Stimulated activated naive B cell treated with anti-CD40 and anti-IgM and Interleukin-4, amounts not matched to agents 10 μg/mL and 1 μg/mL and 100 μg/mL, for 72 hours (primary cell): ENCODE measurements around the gene SYT17.
A peak's percentile ranks its signal among the peaks of the same experiment; 100 is the strongest.

Experiments
- ATAC-seq, 2 donors: fragments of 150-1000 bp; cut with Tn5 transposase; replicated peaks; 2 replicates each; pipeline ENCODE4 v1.10.0; 2021; ENCODE audit warnings: moderate library complexity in 1 of 2
- DNase-seq: peaks from one replicate; pipeline ENCODE4 v3.0.0; 2021
- H3K27ac Mint-ChIP-seq: one replicate; pipeline ENCODE4 v1.8.0; 2022; ENCODE audit warnings: mild to moderate bottlenecking, mixed read lengths
- H3K27me3 Mint-ChIP-seq, 2 donors: one replicate each; pipeline ENCODE4 v1.8.0; 2022; ENCODE audit warnings: mixed read lengths in 2 of 2
- H3K36me3 Mint-ChIP-seq, 2 donors: one replicate each; pipeline ENCODE4 v1.8.0; 2022; ENCODE audit warnings: mixed read lengths in 2 of 2, mild to moderate bottlenecking in 1 of 2
- H3K4me1 Mint-ChIP-seq, 2 donors: one replicate each; pipeline ENCODE4 v1.8.0; 2022; ENCODE audit warnings: mixed read lengths in 2 of 2, mild to moderate bottlenecking in 1 of 2
- H3K4me3 Mint-ChIP-seq, 2 donors: one replicate each; pipeline ENCODE4 v1.8.0; 2022; ENCODE audit warnings: mild to moderate bottlenecking in 2 of 2, mixed read lengths in 2 of 2, moderate library complexity in 1 of 2
- H3K9me3 Mint-ChIP-seq, 2 donors: one replicate each; pipeline ENCODE4 v1.8.0; 2022; ENCODE audit warnings: mixed read lengths in 2 of 2, mild to moderate bottlenecking in 1 of 2

The SYT17 gene

GRCh38 chr16:19132898-19133297 is 35.1 kb upstream of the SYT17 start:
- DNase-seq (no peak), ATAC-seq (no peak)
- Mint-ChIP-seq H3K27ac (peak overlapping the region; percentile 69), H3K9me3 (no peaks in the 10 kb centered on the region), H3K36me3 (no peaks in the 10 kb centered on the region), H3K27me3 (peaks cover 5 to 10% of the 10 kb centered on the region in 2 donors), H3K4me3 (peak overlapping the region in 1 of 2 donors; percentile 10), H3K4me1 (peaks cover 46 to 55% of the 10 kb centered on the region in 2 donors)

- Mint-ChIP-seq H3K4me1 (peaks cover 44 to 48% of the 10 kb centered on the region in 2 donors), H3K9me3 (no peaks in the 10 kb centered on the region), H3K27ac (no peak overlapping the region), H3K27me3 (peaks cover 5 to 10% of the 10 kb centered on the region in 2 donors), H3K36me3 (no peaks in the 10 kb centered on the region), H3K4me3 (no peak overlapping the region)
- ATAC-seq (no peak), DNase-seq (no peak)
Measured at GRCh38 chr16:19133600-19133999, 34.4 kb upstream of the SYT17 start.

- Mint-ChIP-seq H3K27me3 (peaks cover 10 to 11% of the 10 kb centered on the region in 2 donors), H3K4me3 (no peak overlapping the region), H3K27ac (no peak overlapping the region), H3K4me1 (peaks cover 29 to 31% of the 10 kb centered on the region in 2 donors), H3K36me3 (no peaks in the 10 kb centered on the region), H3K9me3 (no peaks in the 10 kb centered on the region)
- no peak for ATAC-seq
- no peak for DNase-seq
Measured at GRCh38 chr16:19135201-19135842, 32.7 kb upstream of the SYT17 start.

- peaks cover 22 to 25% of the 10 kb centered on the region in 2 donors for H3K4me1 Mint-ChIP-seq
- no peaks in the 10 kb centered on the region for H3K9me3 Mint-ChIP-seq
- no peaks in the 10 kb centered on the region for H3K36me3 Mint-ChIP-seq
- no peak for DNase-seq
- H3K4me3 Mint-ChIP-seq, result no peak overlapping the region
- H3K27me3 Mint-ChIP-seq, result peaks cover 17% of the 10 kb centered on the region in 2 donors
- ATAC-seq, result no peak
- no peak overlapping the region for H3K27ac Mint-ChIP-seq
Measured at GRCh38 chr16:19135896-19136438, 32.1 kb upstream of the SYT17 start.

GRCh38 chr16:19136549-19137196 is 31.4 kb upstream of the SYT17 start:
- no peak for ATAC-seq
- no peak overlapping the region for H3K27ac Mint-ChIP-seq
- H3K9me3 Mint-ChIP-seq, result no peaks in the 10 kb centered on the region
- no peaks in the 10 kb centered on the region for H3K36me3 Mint-ChIP-seq
- peaks cover 16 to 18% of the 10 kb centered on the region in 2 donors for H3K4me1 Mint-ChIP-seq
- DNase-seq, result no peak
- H3K27me3 Mint-ChIP-seq, result peaks cover 19 to 20% of the 10 kb centered on the region in 2 donors
- H3K4me3 Mint-ChIP-seq, result no peak overlapping the region

GRCh38 chr16:19137201-19138128 is 30.6 kb upstream of the SYT17 start:
- no peak for DNase-seq
- Mint-ChIP-seq H3K4me3 (no peak overlapping the region), H3K27me3 (peaks cover 19 to 20% of the 10 kb centered on the region in 2 donors), H3K9me3 (no peaks in the 10 kb centered on the region), H3K27ac (no peak overlapping the region), H3K36me3 (no peaks in the 10 kb centered on the region), H3K4me1 (peaks cover 10 to 11% of the 10 kb centered on the region in 2 donors)
- no peak for ATAC-seq

GRCh38 chr16:19138601-19139000 is 29.4 kb upstream of the SYT17 start:
- no peak for DNase-seq
- no peak overlapping the region for H3K4me3 Mint-ChIP-seq
- no peaks in the 10 kb centered on the region for H3K9me3 Mint-ChIP-seq
- peaks cover 0 to 4% of the 10 kb centered on the region in 2 donors for H3K4me1 Mint-ChIP-seq
- H3K27ac Mint-ChIP-seq, result no peak overlapping the region
- H3K36me3 Mint-ChIP-seq, result no peaks in the 10 kb centered on the region
- peaks cover 19 to 20% of the 10 kb centered on the region in 2 donors for H3K27me3 Mint-ChIP-seq
- no peak for ATAC-seq

GRCh38 chr16:19139436-19140091 is 28.5 kb upstream of the SYT17 start:
- Mint-ChIP-seq H3K27me3 (peaks cover 22 to 23% of the 10 kb centered on the region in 2 donors), H3K9me3 (no peaks in the 10 kb centered on the region), H3K4me1 (peaks cover 0 to 4% of the 10 kb centered on the region in 2 donors), H3K27ac (no peak overlapping the region), H3K4me3 (no peak overlapping the region), H3K36me3 (no peaks in the 10 kb centered on the region)
- no peak for DNase-seq
- ATAC-seq, result no peak

- H3K27ac Mint-ChIP-seq, result no peak overlapping the region
- no peak for ATAC-seq
Measured at GRCh38 chr16:19140396-19140795, 27.6 kb upstream of the SYT17 start.

GRCh38 chr16:19142939-19143598 is 25.0 kb upstream of the SYT17 start:
- no peak overlapping the region for H3K4me3 Mint-ChIP-seq
- no peaks in the 10 kb centered on the region for H3K4me1 Mint-ChIP-seq
- H3K27me3 Mint-ChIP-seq, result peaks cover 21 to 26% of the 10 kb centered on the region in 2 donors
- peaks cover 0 to 3% of the 10 kb centered on the region in 2 donors for H3K9me3 Mint-ChIP-seq
- no peaks in the 10 kb centered on the region for H3K36me3 Mint-ChIP-seq
- ATAC-seq (no peak), DNase-seq (no peak)
- H3K27ac Mint-ChIP-seq, result no peak overlapping the region

More at GRCh38 chr16:19140396-19140795, 27.6 kb upstream of the SYT17 start:
- Mint-ChIP-seq H3K4me1 (peaks cover 0 to 4% of the 10 kb centered on the region in 2 donors), H3K27me3 (peaks cover 28 to 30% of the 10 kb centered on the region in 2 donors), H3K36me3 (no peaks in the 10 kb centered on the region), H3K9me3 (no peaks in the 10 kb centered on the region), H3K4me3 (no peak overlapping the region)
- no peak for DNase-seq

- Mint-ChIP-seq H3K27ac (no peak overlapping the region), H3K4me1 (no peaks in the 10 kb centered on the region), H3K9me3 (peaks cover 0 to 7% of the 10 kb centered on the region in 2 donors), H3K36me3 (peaks cover 0 to under 1% of the 10 kb centered on the region in 2 donors), H3K27me3 (peaks cover 26% of the 10 kb centered on the region in 2 donors), H3K4me3 (no peak overlapping the region)
- DNase-seq (no peak), ATAC-seq (no peak)
Measured at GRCh38 chr16:19143599-19143956, 24.5 kb upstream of the SYT17 start.

GRCh38 chr16:19145010-19145409 is 23.0 kb upstream of the SYT17 start:
- ATAC-seq (no peak), DNase-seq (no peak)
- Mint-ChIP-seq H3K4me1 (peaks cover 0 to 6% of the 10 kb centered on the region in 2 donors), H3K9me3 (peaks cover 4 to 9% of the 10 kb centered on the region in 2 donors), H3K36me3 (peaks cover 0 to 3% of the 10 kb centered on the region in 2 donors), H3K4me3 (no peak overlapping the region), H3K27me3 (peaks cover 32 to 34% of the 10 kb centered on the region in 2 donors), H3K27ac (no peak overlapping the region)

GRCh38 chr16:19147126-19147525 is 20.9 kb upstream of the SYT17 start:
- no peak for DNase-seq
- Mint-ChIP-seq H3K9me3 (peaks cover 4 to 9% of the 10 kb centered on the region in 2 donors), H3K27me3 (peaks cover 33 to 35% of the 10 kb centered on the region in 2 donors), H3K4me3 (no peak overlapping the region), H3K4me1 (peaks cover 0 to 6% of the 10 kb centered on the region in 2 donors), H3K27ac (no peak overlapping the region), H3K36me3 (peaks cover 0 to 3% of the 10 kb centered on the region in 2 donors)
- no peak for ATAC-seq
